ENCODE data around the gene AIP.

Gene AIP

GRCh38 chr11:67463186-67463585 lies 19.6 kb upstream of the AIP start:
- Histone ChIP-seq H3K4me3 (ENCODE audit: low read depth, low read length) (no peak overlapping the region), H3K36me3 (ENCODE audit: control insufficient read depth in 2 of 2, insufficient read depth in 1 of 2, low read length in 2 of 2) (no peaks in the 10 kb centered on the region), H3K27ac (ENCODE audit: extremely low read depth, low read depth, low read length) (no peak overlapping the region), H3K9me3 (ENCODE audit: control insufficient read depth, insufficient read depth, low read depth, low read length) (no peaks in the 10 kb centered on the region), H3K4me1 (ENCODE audit: control insufficient read depth, insufficient read depth, low read length) (no peaks in the 10 kb centered on the region; the same call in 1 of the 2 replicates)
- no peak for TF ChIP-seq ZNF174 (tag by site-specific recombination; IDR thresholded peaks at IDR 0.05)
- TF ChIP-seq KLF10 (tag by site-specific recombination; IDR thresholded peaks at IDR 0.05) = no peak
- no peak for TF ChIP-seq ZFP41 (tag by site-specific recombination; IDR thresholded peaks at IDR 0.05; ENCODE audit: borderline replicate concordance)
- TF ChIP-seq, protein P1, sequence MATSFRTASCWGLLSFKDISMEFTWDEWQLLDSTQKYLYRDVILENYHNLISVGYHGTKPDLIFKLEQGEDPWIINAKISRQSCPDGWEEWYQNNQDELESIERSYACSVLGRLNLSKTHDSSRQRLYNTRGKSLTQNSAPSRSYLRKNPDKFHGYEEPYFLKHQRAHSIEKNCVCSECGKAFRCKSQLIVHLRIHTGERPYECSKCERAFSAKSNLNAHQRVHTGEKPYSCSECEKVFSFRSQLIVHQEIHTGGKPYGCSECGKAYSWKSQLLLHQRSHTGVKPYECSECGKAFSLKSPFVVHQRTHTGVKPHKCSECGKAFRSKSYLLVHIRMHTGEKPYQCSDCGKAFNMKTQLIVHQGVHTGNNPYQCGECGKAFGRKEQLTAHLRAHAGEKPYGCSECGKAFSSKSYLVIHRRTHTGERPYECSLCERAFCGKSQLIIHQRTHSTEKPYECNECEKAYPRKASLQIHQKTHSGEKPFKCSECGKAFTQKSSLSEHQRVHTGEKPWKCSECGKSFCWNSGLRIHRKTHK (tag by site-specific recombination; IDR thresholded peaks at IDR 0.05) = no peak
- no peak for TF ChIP-seq ZBTB17 (tag by site-specific recombination; IDR thresholded peaks at IDR 0.05)
- no peak for TF ChIP-seq WT1 (tag by site-specific recombination; IDR thresholded peaks at IDR 0.05)
- no peak for TF ChIP-seq FEZF1 (tag by site-specific recombination; IDR thresholded peaks at IDR 0.05)
- no peak for TF ChIP-seq ZNF530 (tag by site-specific recombination; IDR thresholded peaks at IDR 0.05; ENCODE audit: low read depth)
- TF ChIP-seq ZSCAN23 (tag by site-specific recombination; IDR thresholded peaks at IDR 0.05) = no peak
- TF ChIP-seq, protein P2, sequence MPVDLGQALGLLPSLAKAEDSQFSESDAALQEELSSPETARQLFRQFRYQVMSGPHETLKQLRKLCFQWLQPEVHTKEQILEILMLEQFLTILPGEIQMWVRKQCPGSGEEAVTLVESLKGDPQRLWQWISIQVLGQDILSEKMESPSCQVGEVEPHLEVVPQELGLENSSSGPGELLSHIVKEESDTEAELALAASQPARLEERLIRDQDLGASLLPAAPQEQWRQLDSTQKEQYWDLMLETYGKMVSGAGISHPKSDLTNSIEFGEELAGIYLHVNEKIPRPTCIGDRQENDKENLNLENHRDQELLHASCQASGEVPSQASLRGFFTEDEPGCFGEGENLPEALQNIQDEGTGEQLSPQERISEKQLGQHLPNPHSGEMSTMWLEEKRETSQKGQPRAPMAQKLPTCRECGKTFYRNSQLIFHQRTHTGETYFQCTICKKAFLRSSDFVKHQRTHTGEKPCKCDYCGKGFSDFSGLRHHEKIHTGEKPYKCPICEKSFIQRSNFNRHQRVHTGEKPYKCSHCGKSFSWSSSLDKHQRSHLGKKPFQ (tag by site-specific recombination; IDR thresholded peaks at IDR 0.05) = no peak
- TF ChIP-seq ZBTB44 (tag by site-specific recombination; IDR thresholded peaks at IDR 0.05) = no peak
- TF ChIP-seq KLF8 (tag by site-specific recombination; IDR thresholded peaks at IDR 0.05) = no peak
- TF ChIP-seq, protein P3, sequence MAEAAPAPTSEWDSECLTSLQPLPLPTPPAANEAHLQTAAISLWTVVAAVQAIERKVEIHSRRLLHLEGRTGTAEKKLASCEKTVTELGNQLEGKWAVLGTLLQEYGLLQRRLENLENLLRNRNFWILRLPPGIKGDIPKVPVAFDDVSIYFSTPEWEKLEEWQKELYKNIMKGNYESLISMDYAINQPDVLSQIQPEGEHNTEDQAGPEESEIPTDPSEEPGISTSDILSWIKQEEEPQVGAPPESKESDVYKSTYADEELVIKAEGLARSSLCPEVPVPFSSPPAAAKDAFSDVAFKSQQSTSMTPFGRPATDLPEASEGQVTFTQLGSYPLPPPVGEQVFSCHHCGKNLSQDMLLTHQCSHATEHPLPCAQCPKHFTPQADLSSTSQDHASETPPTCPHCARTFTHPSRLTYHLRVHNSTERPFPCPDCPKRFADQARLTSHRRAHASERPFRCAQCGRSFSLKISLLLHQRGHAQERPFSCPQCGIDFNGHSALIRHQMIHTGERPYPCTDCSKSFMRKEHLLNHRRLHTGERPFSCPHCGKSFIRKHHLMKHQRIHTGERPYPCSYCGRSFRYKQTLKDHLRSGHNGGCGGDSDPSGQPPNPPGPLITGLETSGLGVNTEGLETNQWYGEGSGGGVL (tag by site-specific recombination; IDR thresholded peaks at IDR 0.05) = no peak
- no peak for TF ChIP-seq ZNF239 (tag by site-specific recombination; IDR thresholded peaks at IDR 0.05)
- no peak for TF ChIP-seq ZNF621 (tag by site-specific recombination; IDR thresholded peaks at IDR 0.05)
- no peak for TF ChIP-seq ZNF596 (tag by site-specific recombination; IDR thresholded peaks at IDR 0.05)
- TF ChIP-seq ZNF138 (tag by site-specific recombination; IDR thresholded peaks at IDR 0.05; ENCODE audit: borderline replicate concordance) = no peak
- TF ChIP-seq TSHZ1 (tag by site-specific recombination; IDR thresholded peaks at IDR 0.05; ENCODE audit: borderline replicate concordance) = no peak
- POLR2A ChIA-PET = interaction anchor here (0.7 kb wide), 2 partner anchors 87 to 1238 kb away, joined by 3 read pairs; no protein-coding TSS in a partner anchor
- CTCF ChIA-PET = interaction anchor here (0.6 kb wide), 1 partner anchor 34 kb away, joined by 4 read pairs; no protein-coding TSS in a partner anchor

Measured in HEK293 (cell line).